HepG2 (cell line): ENCODE data around the gene FBXO24. TPM values are rescaled to one million over a fixed set of nuclear protein-coding genes. Genes with fewer than 3 reads are reported as not detected.

Experiments
- AHR ChIP-seq: IDR thresholded peaks from 2 replicates; pipeline ENCODE4 v1.6.1; 2018; ENCODE audit warnings: missing genetic modification reagents, missing compliant biosample characterization
- AKAP8 ChIP-seq: sonication (generic); formaldehyde crosslinking; IDR thresholded peaks from 2 replicates; pipeline ENCODE4 v1.5.1; 2020; ENCODE audit warnings: mild to moderate bottlenecking, missing genetic modification reagents
- EED ChIP-seq: sonication (generic); formaldehyde crosslinking; IDR thresholded peaks from 2 replicates; pipeline ENCODE4 v1.5.0; 2020; ENCODE audit warnings: mild to moderate bottlenecking, missing genetic modification reagents
- FOXJ3 ChIP-seq: sonication (generic); formaldehyde crosslinking; IDR thresholded peaks from 2 replicates; pipeline ENCODE4 v1.4.0; 2020; ENCODE audit warnings: missing genetic modification reagents, mild to moderate bottlenecking, borderline replicate concordance
- HOXA7 ChIP-seq: sonication (generic); formaldehyde crosslinking; IDR thresholded peaks from 2 replicates; pipeline ENCODE4 v1.8.1; 2022; ENCODE audit warnings: mild to moderate bottlenecking, missing genetic modification reagents, moderate library complexity
- KDM6A ChIP-seq: IDR thresholded peaks from 2 replicates; pipeline ENCODE4 v1.6.1; 2016; ENCODE audit warnings: low read depth
- KLF13 ChIP-seq: sonication (generic); formaldehyde crosslinking; IDR thresholded peaks from 2 replicates; pipeline ENCODE4 v1.4.0; 2020; ENCODE audit warnings: mild to moderate bottlenecking, missing genetic modification reagents
- MAF1 ChIP-seq: sonication (generic); formaldehyde crosslinking; IDR thresholded peaks from 2 replicates; pipeline ENCODE4 v1.5.0; 2020; ENCODE audit warnings: missing genetic modification reagents, borderline replicate concordance
- MBNL3 ChIP-seq: fragments of 250-450 bp; sonication (Bioruptor Pico); conservative IDR thresholded peaks from 2 replicates; pipeline ENCODE4 v1.8.0; 2022; ENCODE audit warnings: mild to moderate bottlenecking, inconsistent platforms
- MXD4 ChIP-seq: IDR thresholded peaks from 2 replicates; pipeline ENCODE4 v1.6.1; 2016; ENCODE audit warnings: mild to moderate bottlenecking, missing biosample characterization, missing genetic modification reagents
- POLR2AphosphoS2 ChIP-seq: IDR thresholded peaks from 2 replicates; pipeline ENCODE4 v1.6.1; 2011; ENCODE audit warnings: low read depth, low read length, improper control_type of control experiment
- POLR2G ChIP-seq: fragments of 200-400 bp; formaldehyde crosslinking; IDR thresholded peaks from 2 replicates; pipeline ENCODE4 v1.6.1; 2018; ENCODE audit warnings: mild to moderate bottlenecking, low read depth, low read length, moderate library complexity
- ZNF337 ChIP-seq: sonication (generic); formaldehyde crosslinking; IDR thresholded peaks from 2 replicates; pipeline ENCODE4 v1.5.1; 2020; ENCODE audit warnings: missing genetic modification reagents, low read depth, mild to moderate bottlenecking, borderline replicate concordance
- ZNF343 ChIP-seq: sonication (generic); formaldehyde crosslinking; IDR thresholded peaks from 2 replicates; pipeline ENCODE4 v1.4.0; 2020; ENCODE audit warnings: mild to moderate bottlenecking, missing genetic modification reagents
- ZNF431 ChIP-seq: sonication (generic); formaldehyde crosslinking; IDR thresholded peaks from 2 replicates; pipeline ENCODE4 v1.9.0; 2022; ENCODE audit warnings: missing genetic modification reagents, low read depth, mild to moderate bottlenecking, borderline replicate concordance
- ZNF451 ChIP-seq: sonication (generic); formaldehyde crosslinking; IDR thresholded peaks from 2 replicates; pipeline ENCODE4 v1.5.0; 2020; ENCODE audit warnings: mild to moderate bottlenecking, missing genetic modification reagents
- ZNF572 ChIP-seq: sonication (generic); formaldehyde crosslinking; IDR thresholded peaks from 2 replicates; pipeline ENCODE4 v1.5.1; 2020; ENCODE audit warnings: mild to moderate bottlenecking, missing genetic modification reagents
- ZNF841 ChIP-seq: sonication (generic); formaldehyde crosslinking; IDR thresholded peaks from 2 replicates; pipeline ENCODE4 v1.8.1; 2023; ENCODE audit warnings: missing genetic modification reagents, borderline replicate concordance
- ZNF883 ChIP-seq: sonication (generic); formaldehyde crosslinking; IDR thresholded peaks from 2 replicates; pipeline ENCODE4 v1.5.1; 2020; ENCODE audit warnings: mild to moderate bottlenecking, missing genetic modification reagents; ENCODE audit errors: not compliant biosample characterization
- ZSCAN21 ChIP-seq: sonication (generic); formaldehyde crosslinking; IDR thresholded peaks from 2 replicates; pipeline ENCODE4 v1.8.0; 2022; ENCODE audit warnings: mild to moderate bottlenecking, missing genetic modification reagents, moderate library complexity, borderline replicate concordance
- ZSCAN31 ChIP-seq: sonication (generic); formaldehyde crosslinking; IDR thresholded peaks from 2 replicates; pipeline ENCODE4 v1.5.0; 2020; ENCODE audit warnings: low read depth, mild to moderate bottlenecking, missing genetic modification reagents
- ZZZ3 ChIP-seq: sonication (generic); formaldehyde crosslinking; IDR thresholded peaks from 2 replicates; pipeline ENCODE4 v1.4.0; 2020; ENCODE audit warnings: missing genetic modification reagents, mild to moderate bottlenecking, borderline replicate concordance
- polyA plus RNA-seq, 8 experiments: library from polyadenylated mRNA; depleted of rRNA in 3 of 8; stranded (reverse) in 7 of 8; unstranded in 1 of 8; fragments of >200 nt; fragmentation: Illumina TruSeq in 4 of 8; extraction: Trizol in 4 of 8; gene quantifications; 2 replicates each; pipeline versions ENCODE4 v1.2.1 to v1.2.3, GENCODE V29; 2011 to 2016; ENCODE audit warnings: low read depth in 4 of 8, missing spikeins in 1 of 8, mixed read lengths in 1 of 8; ENCODE audit not compliant: insufficient read depth in 1 of 8
- total RNA-seq, 5 experiments: library from RNA; depleted of rRNA; stranded (reverse); fragments of >200 nt; fragmentation: Illumina TruSeq; extraction: Trizol; gene quantifications; 2 replicates each; pipeline ENCODE4 v1.2.3, GENCODE V29; 2016; ENCODE audit warnings: low read depth in 1 of 5
- TF ChIP-seq, protein P1 (sequence below): sonication (generic); formaldehyde crosslinking; conservative IDR thresholded peaks from 2 replicates; pipeline ENCODE4 v1.4.0; 2020; ENCODE audit warnings: mild to moderate bottlenecking, missing genetic modification reagents, moderate library complexity
- TF ChIP-seq, protein P2 (sequence below): sonication (generic); formaldehyde crosslinking; conservative IDR thresholded peaks from 2 replicates; pipeline ENCODE4 v1.4.0; 2020; ENCODE audit warnings: missing genetic modification reagents

FBXO24 gene
- total and polyA plus RNA-seq, 2 of the 13 experiments (the other 11 are each of a cell fraction or from before 2014, with no cell fraction given): 0.20 to 0.55 TPM

DNA sequence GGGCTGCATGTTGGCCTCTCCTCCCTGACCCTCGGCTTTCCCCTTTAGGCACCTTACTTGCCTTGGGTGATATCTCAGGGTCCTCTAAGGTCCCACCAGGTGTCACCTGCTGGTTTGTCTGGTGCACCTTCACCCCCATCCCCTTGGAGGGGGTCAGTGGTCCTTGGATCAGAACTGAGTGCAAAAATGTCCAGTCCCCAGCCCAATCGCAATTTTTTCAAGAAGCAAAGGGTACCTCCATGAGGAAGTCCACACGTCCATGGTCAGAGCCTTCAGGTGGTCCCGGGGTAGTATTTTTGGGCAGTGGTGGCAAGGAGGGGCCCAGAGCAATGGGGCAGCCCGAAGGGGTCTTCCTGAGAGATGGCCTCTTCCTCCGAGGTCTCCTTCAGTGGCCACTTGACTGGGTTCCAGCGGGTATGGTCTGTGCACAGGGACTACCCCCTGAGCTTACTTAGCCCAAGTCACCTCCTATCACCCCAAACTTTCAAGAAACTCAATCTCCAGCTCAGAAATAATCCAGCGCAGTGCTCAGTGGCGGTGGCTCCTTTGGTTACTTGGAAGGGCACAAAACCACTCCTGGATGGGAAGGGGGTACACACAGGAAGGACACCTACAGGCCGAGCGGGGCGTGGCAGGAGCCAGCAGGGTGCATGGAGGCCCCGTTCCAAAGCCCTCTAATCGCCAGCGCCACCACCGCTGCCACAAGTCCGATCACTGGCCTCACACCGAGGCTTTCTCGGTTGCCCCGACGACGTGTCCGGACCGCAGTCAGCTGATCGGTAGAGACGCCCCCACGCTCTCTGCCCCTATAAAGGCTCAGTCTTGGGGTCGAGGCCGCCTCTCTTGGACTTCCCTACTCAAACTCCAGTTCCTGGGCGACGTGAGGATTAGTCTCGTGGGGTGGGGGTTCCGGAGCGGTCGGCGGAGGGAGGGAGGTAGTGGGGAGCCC lies 17.0 kb upstream of the FBXO24 start (continued):
- TF ChIP-seq, protein P1, sequence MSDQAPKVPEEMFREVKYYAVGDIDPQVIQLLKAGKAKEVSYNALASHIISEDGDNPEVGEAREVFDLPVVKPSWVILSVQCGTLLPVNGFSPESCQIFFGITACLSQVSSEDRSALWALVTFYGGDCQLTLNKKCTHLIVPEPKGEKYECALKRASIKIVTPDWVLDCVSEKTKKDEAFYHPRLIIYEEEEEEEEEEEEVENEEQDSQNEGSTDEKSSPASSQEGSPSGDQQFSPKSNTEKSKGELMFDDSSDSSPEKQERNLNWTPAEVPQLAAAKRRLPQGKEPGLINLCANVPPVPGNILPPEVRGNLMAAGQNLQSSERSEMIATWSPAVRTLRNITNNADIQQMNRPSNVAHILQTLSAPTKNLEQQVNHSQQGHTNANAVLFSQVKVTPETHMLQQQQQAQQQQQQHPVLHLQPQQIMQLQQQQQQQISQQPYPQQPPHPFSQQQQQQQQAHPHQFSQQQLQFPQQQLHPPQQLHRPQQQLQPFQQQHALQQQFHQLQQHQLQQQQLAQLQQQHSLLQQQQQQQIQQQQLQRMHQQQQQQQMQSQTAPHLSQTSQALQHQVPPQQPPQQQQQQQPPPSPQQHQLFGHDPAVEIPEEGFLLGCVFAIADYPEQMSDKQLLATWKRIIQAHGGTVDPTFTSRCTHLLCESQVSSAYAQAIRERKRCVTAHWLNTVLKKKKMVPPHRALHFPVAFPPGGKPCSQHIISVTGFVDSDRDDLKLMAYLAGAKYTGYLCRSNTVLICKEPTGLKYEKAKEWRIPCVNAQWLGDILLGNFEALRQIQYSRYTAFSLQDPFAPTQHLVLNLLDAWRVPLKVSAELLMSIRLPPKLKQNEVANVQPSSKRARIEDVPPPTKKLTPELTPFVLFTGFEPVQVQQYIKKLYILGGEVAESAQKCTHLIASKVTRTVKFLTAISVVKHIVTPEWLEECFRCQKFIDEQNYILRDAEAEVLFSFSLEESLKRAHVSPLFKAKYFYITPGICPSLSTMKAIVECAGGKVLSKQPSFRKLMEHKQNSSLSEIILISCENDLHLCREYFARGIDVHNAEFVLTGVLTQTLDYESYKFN (CRISPR knock-in tag): peak; percentile 57
- TF ChIP-seq, protein P2, sequence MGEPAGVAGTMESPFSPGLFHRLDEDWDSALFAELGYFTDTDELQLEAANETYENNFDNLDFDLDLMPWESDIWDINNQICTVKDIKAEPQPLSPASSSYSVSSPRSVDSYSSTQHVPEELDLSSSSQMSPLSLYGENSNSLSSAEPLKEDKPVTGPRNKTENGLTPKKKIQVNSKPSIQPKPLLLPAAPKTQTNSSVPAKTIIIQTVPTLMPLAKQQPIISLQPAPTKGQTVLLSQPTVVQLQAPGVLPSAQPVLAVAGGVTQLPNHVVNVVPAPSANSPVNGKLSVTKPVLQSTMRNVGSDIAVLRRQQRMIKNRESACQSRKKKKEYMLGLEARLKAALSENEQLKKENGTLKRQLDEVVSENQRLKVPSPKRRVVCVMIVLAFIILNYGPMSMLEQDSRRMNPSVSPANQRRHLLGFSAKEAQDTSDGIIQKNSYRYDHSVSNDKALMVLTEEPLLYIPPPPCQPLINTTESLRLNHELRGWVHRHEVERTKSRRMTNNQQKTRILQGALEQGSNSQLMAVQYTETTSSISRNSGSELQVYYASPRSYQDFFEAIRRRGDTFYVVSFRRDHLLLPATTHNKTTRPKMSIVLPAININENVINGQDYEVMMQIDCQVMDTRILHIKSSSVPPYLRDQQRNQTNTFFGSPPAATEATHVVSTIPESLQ (CRISPR knock-in tag): no peak; the same call in 1 of the 2 replicates
- peak; percentile 27 for TF ChIP-seq ZNF883 (CRISPR knock-in tag)
- no peak for TF ChIP-seq MXD4 (CRISPR knock-in tag)
- peak; percentile 76 for TF ChIP-seq POLR2G
- TF ChIP-seq AHR (CRISPR knock-in tag): peak; percentile 63
- no peak for TF ChIP-seq ZNF337 (CRISPR knock-in tag)
- TF ChIP-seq FOXJ3 (CRISPR knock-in tag): 0 out of 2 replicates have a peak, but pooled peaks have one; percentile 12
- TF ChIP-seq HOXA7: no peak
- no peak for TF ChIP-seq ZNF343 (CRISPR knock-in tag)
- peak; percentile 27 for TF ChIP-seq ZNF451 (CRISPR knock-in tag)
- peak; percentile 92; the same call in 1 of the 2 replicates for TF ChIP-seq ZNF572 (CRISPR knock-in tag)
- no peak; the same call in 1 of the 2 replicates for TF ChIP-seq ZZZ3
- peak; percentile 3; the same call in 1 of the 2 replicates for TF ChIP-seq EED (CRISPR knock-in tag)
- TF ChIP-seq MAF1 (CRISPR knock-in tag): peak; percentile 42; the same call in 1 of the 2 replicates
- no peak for TF ChIP-seq ZSCAN21 (CRISPR knock-in tag)
- peak; percentile 6; the same call in 1 of the 2 replicates for TF ChIP-seq ZNF841 (CRISPR knock-in tag)
- peak; percentile 91 for TF ChIP-seq ZSCAN31
- no peak for TF ChIP-seq KDM6A (CRISPR knock-in tag)
- TF ChIP-seq AKAP8 (CRISPR knock-in tag): no peak; the same call in 1 of the 2 replicates
- peak; percentile 73; the same call in 1 of the 2 replicates for TF ChIP-seq ZNF431
- TF ChIP-seq KLF13 (CRISPR knock-in tag): no peak
- TF ChIP-seq POLR2AphosphoS2: no peak
- no peak for TF ChIP-seq MBNL3 (CRISPR knock-in tag)
